ENCODE results near the gene OR14J1. TPM values are rescaled to one million over a fixed set of nuclear protein-coding genes. Genes with fewer than 3 reads are reported as not detected.
A peak's percentile ranks its signal among the peaks of the same experiment; 100 is the strongest.

The OR14J1 gene
- total RNA-seq, 1 experiment from 2014 or later: not detected

- Histone ChIP-seq H3K9ac (ENCODE audit: extremely low read depth, insufficient read length, low read length) (no peak overlapping the region), H2BK5ac (ENCODE audit: insufficient read length, low read length) (no peak overlapping the region), H3K23me2 (ENCODE audit: insufficient read length, low read depth, low read length, poor library complexity, severe bottlenecking) (no peaks in the 10 kb centered on the region), H3K4ac (ENCODE audit: low read depth, low read length) (no peak overlapping the region), H3K9me3 (ENCODE audit: control insufficient read depth, low read depth, low read length) (no peaks in the 10 kb centered on the region), H2BK12ac (ENCODE audit: insufficient read length, low read depth, low read length) (no peak overlapping the region), H2BK120ac (ENCODE audit: low read depth, low read length, poor library complexity, severe bottlenecking) (no peak overlapping the region), H4K20me1 (ENCODE audit: control insufficient read depth, insufficient read depth, insufficient read length) (no peaks in the 10 kb centered on the region), H3K79me1 (ENCODE audit: insufficient read depth, low read depth, low read length, poor library complexity, severe bottlenecking) (no peaks in the 10 kb centered on the region), H4K5ac (ENCODE audit: insufficient read length, low read depth, low read length) (no peak overlapping the region), H2AK5ac (ENCODE audit: insufficient read length, low read length) (no peak overlapping the region), H2BK15ac (ENCODE audit: low read depth, low read length) (no peak overlapping the region), H3K79me2 (ENCODE audit: insufficient read depth, low read length) (no peaks in the 10 kb centered on the region), H3K14ac (ENCODE audit: insufficient read depth, low read length) (no peak overlapping the region), H4K91ac (ENCODE audit: insufficient read length, low read depth, low read length) (no peak overlapping the region), H3K4me1 (ENCODE audit: insufficient read depth, low read length) (no peaks in the 10 kb centered on the region), H3T11ph (ENCODE audit: low read length) (no peak overlapping the region), H3K56ac (ENCODE audit: insufficient read length, low read depth, low read length) (no peak overlapping the region), H3K18ac (ENCODE audit: insufficient read length, low read depth, low read length) (no peak overlapping the region), H3K27ac (ENCODE audit: insufficient read length, low read depth, low read length) (no peak overlapping the region), H2AFZ (ENCODE audit: low read length) (no peak overlapping the region), H4K8ac (replicated peaks; ENCODE audit: insufficient read length, low read depth, low read length) (no peak overlapping the region), H3K27me3 (ENCODE audit: insufficient read depth, low read length) (no peaks in the 10 kb centered on the region), H3K23ac (ENCODE audit: insufficient read length, low read depth, low read length) (no peak overlapping the region), H2BK20ac (ENCODE audit: low read depth, low read length, poor library complexity, severe bottlenecking) (no peak overlapping the region), H3K4me2 (ENCODE audit: insufficient read depth, insufficient read length, low read length) (no peak overlapping the region)
- Mint-ChIP-seq H3K4me3 (no peak overlapping the region), H3K27me3 (ENCODE audit: low read depth) (no peaks in the 10 kb centered on the region), H3K27ac (peak overlapping the region in 1 of 3 experiments; percentile 3; a peak in 1 of 7 replicates), H3K36me3 (ENCODE audit: insufficient read depth in 1 of 3, low read depth in 3 of 3) (0 out of 7 replicates have a peak, but pooled peaks cover 0 to 3% (median 0%) of the 10 kb centered on the region in 3 experiments), H3K9me3 (no peaks in the 10 kb centered on the region), H3K4me1 (peaks cover 4 to 8% of the 10 kb centered on the region in 2 experiments)
- DNase-seq: no peak
- TF ChIP-seq CTCF (conservative IDR thresholded peaks at IDR 0.05): peak; percentile 40; the same call in 1 of the 3 replicates
- WGBS (ENCODE audit: extremely low coverage, insufficient read length, low lambda C conversion rate): no CpG with 5 or more reads among the region's 1 CpG
These were observed 54.1 kb downstream of the OR14J1 start for GRCh38 chr6:29355603-29356002.

Other genes starting within 250 kb of the OR14J1 start
- not detected in 2 replicates for gene OR2B3, start 214.4 kb upstream of the OR14J1 start, total RNA-seq (2021)
- not detected in 2 replicates for gene OR2J1, start 202.2 kb upstream of the OR14J1 start, total RNA-seq (2021)
- gene OR2J3, start 193.6 kb upstream of the OR14J1 start, total RNA-seq (2021): not detected in 2 replicates
- gene OR2J2, start 130.8 kb upstream of the OR14J1 start, total RNA-seq (2021): not detected in 2 replicates
- not detected in 2 replicates for gene OR5V1, start 67.2 kb downstream of the OR14J1 start, total RNA-seq (2021)
- not detected in 2 replicates for gene OR12D3, start 73.6 kb downstream of the OR14J1 start, total RNA-seq (2021)
- not detected in 2 replicates for gene OR12D2, start 93.9 kb downstream of the OR14J1 start, total RNA-seq (2021)
- gene OR12D1, start 113.2 kb downstream of the OR14J1 start, total RNA-seq (2021): not detected in 2 replicates
- gene OR10C1, start 137.6 kb downstream of the OR14J1 start, total RNA-seq (2021): not detected in 2 replicates
- not detected in 2 replicates for gene OR11A1, start 155.4 kb downstream of the OR14J1 start, total RNA-seq (2021)
- gene OR2H1, start 155.5 kb downstream of the OR14J1 start, total RNA-seq (2021): not detected in 2 replicates
- not detected in 2 replicates for gene MAS1L, start 186.3 kb downstream of the OR14J1 start, total RNA-seq (2021)

Measured in H9 (cell line).